ENCODE results near the gene LY86. TPM values are rescaled to one million over a fixed set of nuclear protein-coding genes. Genes with fewer than 3 reads are reported as not detected.

LY86 gene
- total and polyA plus RNA-seq, 9 of the 15 experiments (the other 6 are each of a cell fraction or from before 2014, with no cell fraction given), result 0.08 to 0.20 TPM; not detected in 7

DNA sequence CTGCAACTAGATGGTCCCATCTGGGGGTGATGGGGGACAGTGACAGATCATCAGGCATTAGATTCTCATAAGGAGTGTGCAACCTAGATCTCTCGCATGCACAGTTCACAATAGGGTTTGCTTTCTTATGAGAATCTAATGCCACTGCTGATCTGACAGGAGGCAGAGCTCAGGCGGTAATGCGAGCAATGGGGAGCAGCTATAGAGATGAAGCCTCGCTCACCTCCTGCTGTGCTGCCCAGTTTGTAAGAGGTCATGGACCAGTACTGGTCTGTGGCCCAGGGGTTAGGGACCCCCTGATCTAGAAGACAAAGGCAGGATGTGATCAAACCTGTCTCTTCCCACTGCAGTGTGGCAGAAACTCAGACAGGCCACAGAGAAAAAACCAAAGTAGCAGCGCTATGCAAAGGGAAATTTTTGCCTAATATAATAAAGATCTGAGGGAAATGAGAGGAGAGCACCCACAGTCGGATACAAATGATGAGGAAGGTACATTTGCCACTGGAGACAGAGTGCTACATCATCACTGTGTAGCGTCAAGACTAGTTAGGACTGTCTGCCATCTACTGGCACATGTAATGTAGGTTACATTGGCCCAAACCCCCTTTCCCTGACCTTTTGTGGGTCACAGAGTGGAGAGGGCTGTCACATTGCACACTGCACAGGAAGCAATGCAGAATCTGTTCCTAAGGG is 4.1 kb upstream of the LY86 start (continued):
- TF ChIP-seq, protein P1, sequence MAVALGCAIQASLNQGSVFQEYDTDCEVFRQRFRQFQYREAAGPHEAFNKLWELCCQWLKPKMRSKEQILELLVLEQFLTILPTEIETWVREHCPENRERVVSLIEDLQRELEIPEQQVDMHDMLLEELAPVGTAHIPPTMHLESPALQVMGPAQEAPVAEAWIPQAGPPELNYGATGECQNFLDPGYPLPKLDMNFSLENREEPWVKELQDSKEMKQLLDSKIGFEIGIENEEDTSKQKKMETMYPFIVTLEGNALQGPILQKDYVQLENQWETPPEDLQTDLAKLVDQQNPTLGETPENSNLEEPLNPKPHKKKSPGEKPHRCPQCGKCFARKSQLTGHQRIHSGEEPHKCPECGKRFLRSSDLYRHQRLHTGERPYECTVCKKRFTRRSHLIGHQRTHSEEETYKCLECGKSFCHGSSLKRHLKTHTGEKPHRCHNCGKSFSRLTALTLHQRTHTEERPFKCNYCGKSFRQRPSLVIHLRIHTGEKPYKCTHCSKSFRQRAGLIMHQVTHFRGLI (CRISPR knock-in tag; IDR thresholded peaks at IDR 0.05), result no peak
- TF ChIP-seq, protein P2, sequence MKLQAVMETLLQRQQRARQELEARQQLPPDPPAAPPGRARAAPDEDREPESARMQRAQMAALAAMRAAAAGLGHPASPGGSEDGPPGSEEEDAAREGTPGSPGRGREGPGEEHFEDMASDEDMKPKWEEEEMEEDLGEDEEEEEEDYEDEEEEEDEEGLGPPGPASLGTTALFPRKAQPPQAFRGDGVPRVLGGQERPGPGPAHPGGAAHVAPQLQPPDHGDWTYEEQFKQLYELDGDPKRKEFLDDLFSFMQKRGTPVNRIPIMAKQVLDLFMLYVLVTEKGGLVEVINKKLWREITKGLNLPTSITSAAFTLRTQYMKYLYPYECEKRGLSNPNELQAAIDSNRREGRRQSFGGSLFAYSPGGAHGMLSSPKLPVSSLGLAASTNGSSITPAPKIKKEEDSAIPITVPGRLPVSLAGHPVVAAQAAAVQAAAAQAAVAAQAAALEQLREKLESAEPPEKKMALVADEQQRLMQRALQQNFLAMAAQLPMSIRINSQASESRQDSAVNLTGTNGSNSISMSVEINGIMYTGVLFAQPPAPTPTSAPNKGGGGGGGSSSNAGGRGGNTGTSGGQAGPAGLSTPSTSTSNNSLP (IDR thresholded peaks at IDR 0.05; ENCODE audit: borderline replicate concordance, low read depth, low read length), result no peak
- TF ChIP-seq E2F3 (CRISPR knock-in tag; IDR thresholded peaks at IDR 0.05) (no peak), ZBTB17 (CRISPR knock-in tag; IDR thresholded peaks at IDR 0.05) (no peak), EZH2 (IDR thresholded peaks at IDR 0.05; ENCODE audit: borderline replicate concordance, low read depth, low read length) (no peak), RBFOX2 (IDR thresholded peaks at IDR 0.05; ENCODE audit: low read depth, low read length) (no peak), DIDO1 (tag; IDR thresholded peaks at IDR 0.05; ENCODE audit: low read depth) (no peak), NR2C2 (CRISPR knock-in tag; IDR thresholded peaks at IDR 0.05) (no peak), NR2C2 (tag; IDR thresholded peaks at IDR 0.05) (0 out of 2 replicates have a peak, but pooled peaks have one; percentile 23), RAD21 (CRISPR knock-in tag; conservative IDR thresholded peaks at IDR 0.05 in 1 of 2, IDR thresholded peaks at IDR 0.05 in 1 of 2) (peak; percentile 45 to 46), RBBP5 (IDR thresholded peaks at IDR 0.05; ENCODE audit: borderline replicate concordance, insufficient read depth, low read length, poor library complexity, severe bottlenecking) (no peak), ZNF263 (CRISPR knock-in tag; IDR thresholded peaks at IDR 0.05; ENCODE audit: borderline replicate concordance) (no peak), ETV5 (CRISPR knock-in tag; IDR thresholded peaks at IDR 0.05; ENCODE audit: low read depth) (no peak)
- TF ChIP-seq, protein P3, sequence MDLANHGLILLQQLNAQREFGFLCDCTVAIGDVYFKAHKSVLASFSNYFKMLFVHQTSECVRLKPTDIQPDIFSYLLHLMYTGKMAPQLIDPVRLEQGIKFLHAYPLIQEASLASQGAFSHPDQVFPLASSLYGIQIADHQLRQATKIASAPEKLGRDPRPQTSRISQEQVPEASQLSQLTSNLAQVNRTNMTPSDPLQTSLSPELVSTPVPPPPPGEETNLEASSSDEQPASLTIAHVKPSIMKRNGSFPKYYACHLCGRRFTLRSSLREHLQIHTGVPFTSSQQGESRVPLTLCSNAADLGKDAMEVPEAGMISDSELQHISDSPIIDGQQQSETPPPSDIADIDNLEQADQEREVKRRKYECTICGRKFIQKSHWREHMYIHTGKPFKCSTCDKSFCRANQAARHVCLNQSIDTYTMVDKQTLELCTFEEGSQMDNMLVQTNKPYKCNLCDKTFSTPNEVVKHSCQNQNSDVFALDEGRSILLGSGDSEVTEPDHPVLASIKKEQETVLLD (IDR thresholded peaks at IDR 0.05), result no peak
- TF ChIP-seq, protein P4, sequence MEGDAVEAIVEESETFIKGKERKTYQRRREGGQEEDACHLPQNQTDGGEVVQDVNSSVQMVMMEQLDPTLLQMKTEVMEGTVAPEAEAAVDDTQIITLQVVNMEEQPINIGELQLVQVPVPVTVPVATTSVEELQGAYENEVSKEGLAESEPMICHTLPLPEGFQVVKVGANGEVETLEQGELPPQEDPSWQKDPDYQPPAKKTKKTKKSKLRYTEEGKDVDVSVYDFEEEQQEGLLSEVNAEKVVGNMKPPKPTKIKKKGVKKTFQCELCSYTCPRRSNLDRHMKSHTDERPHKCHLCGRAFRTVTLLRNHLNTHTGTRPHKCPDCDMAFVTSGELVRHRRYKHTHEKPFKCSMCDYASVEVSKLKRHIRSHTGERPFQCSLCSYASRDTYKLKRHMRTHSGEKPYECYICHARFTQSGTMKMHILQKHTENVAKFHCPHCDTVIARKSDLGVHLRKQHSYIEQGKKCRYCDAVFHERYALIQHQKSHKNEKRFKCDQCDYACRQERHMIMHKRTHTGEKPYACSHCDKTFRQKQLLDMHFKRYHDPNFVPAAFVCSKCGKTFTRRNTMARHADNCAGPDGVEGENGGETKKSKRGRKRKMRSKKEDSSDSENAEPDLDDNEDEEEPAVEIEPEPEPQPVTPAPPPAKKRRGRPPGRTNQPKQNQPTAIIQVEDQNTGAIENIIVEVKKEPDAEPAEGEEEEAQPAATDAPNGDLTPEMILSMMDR (IDR thresholded peaks at IDR 0.05 in 2 of 3, conservative IDR thresholded peaks at IDR 0.05 in 1 of 3; ENCODE audit: insufficient read depth in 2 of 3, low read depth in 1 of 3, low read length in 3 of 3), result peak in 1 of 3 experiments; percentile 35; a peak in 1 of 6 replicates
- TF ChIP-seq, protein P5, sequence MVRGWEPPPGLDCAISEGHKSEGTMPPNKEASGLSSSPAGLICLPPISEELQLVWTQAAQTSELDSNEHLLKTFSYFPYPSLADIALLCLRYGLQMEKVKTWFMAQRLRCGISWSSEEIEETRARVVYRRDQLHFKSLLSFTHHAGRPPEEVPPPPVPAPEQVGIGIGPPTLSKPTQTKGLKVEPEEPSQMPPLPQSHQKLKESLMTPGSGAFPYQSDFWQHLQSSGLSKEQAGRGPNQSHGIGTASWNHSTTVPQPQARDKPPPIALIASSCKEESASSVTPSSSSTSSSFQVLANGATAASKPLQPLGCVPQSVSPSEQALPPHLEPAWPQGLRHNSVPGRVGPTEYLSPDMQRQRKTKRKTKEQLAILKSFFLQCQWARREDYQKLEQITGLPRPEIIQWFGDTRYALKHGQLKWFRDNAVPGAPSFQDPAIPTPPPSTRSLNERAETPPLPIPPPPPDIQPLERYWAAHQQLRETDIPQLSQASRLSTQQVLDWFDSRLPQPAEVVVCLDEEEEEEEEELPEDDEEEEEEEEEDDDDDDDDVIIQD (CRISPR knock-in tag; IDR thresholded peaks at IDR 0.05), result no peak
